Measurements from ENCODE around the gene C22orf31.

DNA sequence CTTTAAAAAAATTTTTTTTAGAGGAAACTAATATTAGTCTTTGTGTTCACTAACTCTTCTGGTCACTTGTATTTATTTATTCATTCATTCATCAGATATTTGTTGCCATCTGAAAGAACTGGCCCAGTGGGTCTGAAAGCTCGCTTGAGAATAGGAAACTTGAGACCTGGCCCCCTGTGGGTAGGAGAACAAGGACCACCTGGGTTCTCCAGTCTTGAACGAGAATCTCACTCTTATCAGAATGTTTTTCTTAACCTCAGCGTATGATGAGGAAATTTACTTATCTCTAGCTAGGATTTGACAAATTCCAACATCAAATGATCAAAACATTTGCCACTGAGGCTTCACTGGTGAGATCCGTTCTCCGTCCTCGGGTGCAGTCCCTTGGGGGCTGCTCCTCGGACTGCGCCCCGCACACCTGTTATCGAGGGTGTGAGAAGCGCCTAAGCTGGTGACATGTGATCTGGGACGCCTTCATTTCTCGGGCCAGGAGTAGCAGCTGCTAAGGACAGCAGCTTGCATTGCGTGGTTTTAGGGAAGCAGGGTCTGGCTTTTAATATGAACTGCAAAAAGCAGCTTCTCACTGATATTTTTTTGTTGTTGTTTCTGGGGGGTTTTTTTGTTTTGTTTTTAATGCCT lies 6.3 kb downstream of the C22orf31 start:
- TF ChIP-seq, protein P1, sequence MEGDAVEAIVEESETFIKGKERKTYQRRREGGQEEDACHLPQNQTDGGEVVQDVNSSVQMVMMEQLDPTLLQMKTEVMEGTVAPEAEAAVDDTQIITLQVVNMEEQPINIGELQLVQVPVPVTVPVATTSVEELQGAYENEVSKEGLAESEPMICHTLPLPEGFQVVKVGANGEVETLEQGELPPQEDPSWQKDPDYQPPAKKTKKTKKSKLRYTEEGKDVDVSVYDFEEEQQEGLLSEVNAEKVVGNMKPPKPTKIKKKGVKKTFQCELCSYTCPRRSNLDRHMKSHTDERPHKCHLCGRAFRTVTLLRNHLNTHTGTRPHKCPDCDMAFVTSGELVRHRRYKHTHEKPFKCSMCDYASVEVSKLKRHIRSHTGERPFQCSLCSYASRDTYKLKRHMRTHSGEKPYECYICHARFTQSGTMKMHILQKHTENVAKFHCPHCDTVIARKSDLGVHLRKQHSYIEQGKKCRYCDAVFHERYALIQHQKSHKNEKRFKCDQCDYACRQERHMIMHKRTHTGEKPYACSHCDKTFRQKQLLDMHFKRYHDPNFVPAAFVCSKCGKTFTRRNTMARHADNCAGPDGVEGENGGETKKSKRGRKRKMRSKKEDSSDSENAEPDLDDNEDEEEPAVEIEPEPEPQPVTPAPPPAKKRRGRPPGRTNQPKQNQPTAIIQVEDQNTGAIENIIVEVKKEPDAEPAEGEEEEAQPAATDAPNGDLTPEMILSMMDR (conservative IDR thresholded peaks at IDR 0.05; ENCODE audit: low read depth in 2 of 2) = no peak
- TF ChIP-seq EZH2 (IDR thresholded peaks at IDR 0.05; ENCODE audit: low read depth, unreplicated experiment) (no peak), POLR2AphosphoS5 (IDR thresholded peaks at IDR 0.05; ENCODE audit: low read depth) (peak; percentile 25; the same call in 1 of the 2 replicates), EZH2phosphoT487 (IDR thresholded peaks at IDR 0.05; ENCODE audit: unreplicated experiment) (no peak), ZNF331 (CRISPR knock-in tag; IDR thresholded peaks at IDR 0.05; ENCODE audit: low read depth) (no peak), STAT1 (IDR thresholded peaks at IDR 0.05; ENCODE audit: unreplicated experiment) (no peak), JUNB (IDR thresholded peaks at IDR 0.05; ENCODE audit: unreplicated experiment) (no peak), CREB1 (CRISPR knock-in tag; IDR thresholded peaks at IDR 0.05; ENCODE audit: low read depth) (no peak), ZNF114 (CRISPR knock-in tag; IDR thresholded peaks at IDR 0.05) (no peak), NANOG (IDR thresholded peaks at IDR 0.05; ENCODE audit: borderline replicate concordance) (no peak)
- TF ChIP-seq, protein P2, sequence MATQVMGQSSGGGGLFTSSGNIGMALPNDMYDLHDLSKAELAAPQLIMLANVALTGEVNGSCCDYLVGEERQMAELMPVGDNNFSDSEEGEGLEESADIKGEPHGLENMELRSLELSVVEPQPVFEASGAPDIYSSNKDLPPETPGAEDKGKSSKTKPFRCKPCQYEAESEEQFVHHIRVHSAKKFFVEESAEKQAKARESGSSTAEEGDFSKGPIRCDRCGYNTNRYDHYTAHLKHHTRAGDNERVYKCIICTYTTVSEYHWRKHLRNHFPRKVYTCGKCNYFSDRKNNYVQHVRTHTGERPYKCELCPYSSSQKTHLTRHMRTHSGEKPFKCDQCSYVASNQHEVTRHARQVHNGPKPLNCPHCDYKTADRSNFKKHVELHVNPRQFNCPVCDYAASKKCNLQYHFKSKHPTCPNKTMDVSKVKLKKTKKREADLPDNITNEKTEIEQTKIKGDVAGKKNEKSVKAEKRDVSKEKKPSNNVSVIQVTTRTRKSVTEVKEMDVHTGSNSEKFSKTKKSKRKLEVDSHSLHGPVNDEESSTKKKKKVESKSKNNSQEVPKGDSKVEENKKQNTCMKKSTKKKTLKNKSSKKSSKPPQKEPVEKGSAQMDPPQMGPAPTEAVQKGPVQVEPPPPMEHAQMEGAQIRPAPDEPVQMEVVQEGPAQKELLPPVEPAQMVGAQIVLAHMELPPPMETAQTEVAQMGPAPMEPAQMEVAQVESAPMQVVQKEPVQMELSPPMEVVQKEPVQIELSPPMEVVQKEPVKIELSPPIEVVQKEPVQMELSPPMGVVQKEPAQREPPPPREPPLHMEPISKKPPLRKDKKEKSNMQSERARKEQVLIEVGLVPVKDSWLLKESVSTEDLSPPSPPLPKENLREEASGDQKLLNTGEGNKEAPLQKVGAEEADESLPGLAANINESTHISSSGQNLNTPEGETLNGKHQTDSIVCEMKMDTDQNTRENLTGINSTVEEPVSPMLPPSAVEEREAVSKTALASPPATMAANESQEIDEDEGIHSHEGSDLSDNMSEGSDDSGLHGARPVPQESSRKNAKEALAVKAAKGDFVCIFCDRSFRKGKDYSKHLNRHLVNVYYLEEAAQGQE (IDR thresholded peaks at IDR 0.05; ENCODE audit: unreplicated experiment) = no peak
- TF ChIP-seq, protein P3, sequence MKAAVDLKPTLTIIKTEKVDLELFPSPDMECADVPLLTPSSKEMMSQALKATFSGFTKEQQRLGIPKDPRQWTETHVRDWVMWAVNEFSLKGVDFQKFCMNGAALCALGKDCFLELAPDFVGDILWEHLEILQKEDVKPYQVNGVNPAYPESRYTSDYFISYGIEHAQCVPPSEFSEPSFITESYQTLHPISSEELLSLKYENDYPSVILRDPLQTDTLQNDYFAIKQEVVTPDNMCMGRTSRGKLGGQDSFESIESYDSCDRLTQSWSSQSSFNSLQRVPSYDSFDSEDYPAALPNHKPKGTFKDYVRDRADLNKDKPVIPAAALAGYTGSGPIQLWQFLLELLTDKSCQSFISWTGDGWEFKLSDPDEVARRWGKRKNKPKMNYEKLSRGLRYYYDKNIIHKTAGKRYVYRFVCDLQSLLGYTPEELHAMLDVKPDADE (IDR thresholded peaks at IDR 0.05) = no peak
